Stimulated activated CD8-positive, alpha-beta memory T cell treated with anti-CD3 and anti-CD28 coated beads, Interleukin-12 subunit alpha, Interleukin-12 subunit beta, amount 100 ng/mL, for 24 hours (primary cell): Measurements from ENCODE around the gene SCLT1.

Experiments used
- DNase-seq: peaks from one replicate; pipeline ENCODE4 v3.0.0-alpha.2; 2020; ENCODE audit errors: extremely low read depth

Gene SCLT1

GRCh38 chr4:128869776-128870509 is 223.4 kb downstream of the SCLT1 start:
- DNase-seq: no peak

GRCh38 chr4:128868758-128869157 is 224.6 kb downstream of the SCLT1 start:
- no peak for DNase-seq

GRCh38 chr4:128866691-128867090 is 226.6 kb downstream of the SCLT1 start:
- no peak for DNase-seq

GRCh38 chr4:128866269-128866668 is 227.1 kb downstream of the SCLT1 start:
- DNase-seq: no peak

GRCh38 chr4:128865132-128865531 is 228.2 kb downstream of the SCLT1 start:
- DNase-seq: no peak

- peak; percentile 20 for DNase-seq
Observed at GRCh38 chr4:128863312-128864075, 229.8 kb downstream of the SCLT1 start.

GRCh38 chr4:128862608-128863311 is 230.6 kb downstream of the SCLT1 start:
- DNase-seq: peak; percentile 14

- DNase-seq: no peak
Observed at GRCh38 chr4:128861856-128862518, 231.4 kb downstream of the SCLT1 start.

GRCh38 chr4:128859887-128860677 is 233.3 kb downstream of the SCLT1 start:
- DNase-seq: no peak

GRCh38 chr4:128858879-128859671 is 234.3 kb downstream of the SCLT1 start:
- DNase-seq: no peak

GRCh38 chr4:128856246-128856645 is 237.1 kb downstream of the SCLT1 start:
- no peak for DNase-seq

- DNase-seq: no peak
Observed at GRCh38 chr4:128855621-128856020, 237.7 kb downstream of the SCLT1 start.

- no peak for DNase-seq
Observed at GRCh38 chr4:128854433-128854832, 238.9 kb downstream of the SCLT1 start.

- DNase-seq: no peak
Observed at GRCh38 chr4:128853741-128854140, 239.6 kb downstream of the SCLT1 start.

GRCh38 chr4:128850252-128850651 is 243.1 kb downstream of the SCLT1 start:
- no peak for DNase-seq

GRCh38 chr4:128848461-128848860 is 244.9 kb downstream of the SCLT1 start:
- no peak for DNase-seq

- no peak for DNase-seq
Observed at GRCh38 chr4:128847082-128847724, 246.1 kb downstream of the SCLT1 start.

- DNase-seq: no peak
Observed at GRCh38 chr4:128846063-128846462, 247.3 kb downstream of the SCLT1 start.

GRCh38 chr4:128844931-128845330 is 248.4 kb downstream of the SCLT1 start:
- DNase-seq: no peak

GRCh38 chr4:128841402-128841801 is 251.9 kb downstream of the SCLT1 start:
- DNase-seq: no peak
